H9 (cell line): ENCODE data around the gene VGLL1. TPM values are rescaled to one million over a fixed set of nuclear protein-coding genes. Genes with fewer than 3 reads are reported as not detected.

Source experiments
- DNase-seq: peaks from one replicate; pipeline ENCODE4 v3.0.0-alpha.2; 2017
- H2AFZ ChIP-seq: one replicate; pipeline ENCODE4 v1.6.1; 2013; ENCODE audit warnings: mild to moderate bottlenecking, low read length, control low read depth, moderate library complexity
- H2AK5ac ChIP-seq: 2 replicates; pipeline ENCODE4 v1.6.1; 2013; ENCODE audit warnings: low read length, control low read depth, mixed read lengths; ENCODE audit not compliant: insufficient read length
- H2BK120ac ChIP-seq: one replicate; pipeline ENCODE4 v1.6.1; 2013; ENCODE audit warnings: low read depth, mild to moderate bottlenecking, low read length, control low read depth, inconsistent platforms; ENCODE audit not compliant: poor library complexity, severe bottlenecking
- H2BK12ac ChIP-seq: 2 replicates; pipeline ENCODE4 v1.6.1; 2013; ENCODE audit warnings: low read length, control low read depth, mixed read lengths, low read depth; ENCODE audit not compliant: insufficient read length
- H2BK15ac ChIP-seq: 2 replicates; pipeline ENCODE4 v1.6.1; 2013; ENCODE audit warnings: low read depth, low read length, control low read depth
- H2BK20ac ChIP-seq: one replicate; pipeline ENCODE4 v1.6.1; 2013; ENCODE audit warnings: low read depth, mild to moderate bottlenecking, low read length, control low read depth, inconsistent platforms; ENCODE audit not compliant: poor library complexity, severe bottlenecking
- H2BK5ac ChIP-seq: 2 replicates; pipeline ENCODE4 v1.6.1; 2013; ENCODE audit warnings: low read length, control low read depth, mixed read lengths; ENCODE audit not compliant: insufficient read length
- H3K14ac ChIP-seq: 2 replicates; pipeline ENCODE4 v1.6.1; 2013; ENCODE audit warnings: low read length, control low read depth; ENCODE audit not compliant: insufficient read depth
- H3K18ac ChIP-seq: 2 replicates; pipeline ENCODE4 v1.6.1; 2013; ENCODE audit warnings: low read depth, mild to moderate bottlenecking, mixed read lengths, low read length, control low read depth; ENCODE audit not compliant: insufficient read length
- H3K23ac ChIP-seq: 2 replicates; pipeline ENCODE4 v1.6.1; 2013; ENCODE audit warnings: low read length, control low read depth, mixed read lengths, low read depth; ENCODE audit not compliant: insufficient read length
- H3K23me2 ChIP-seq: 2 replicates; pipeline ENCODE4 v1.6.1; 2013; ENCODE audit warnings: low read depth, mild to moderate bottlenecking, mixed read lengths, low read length, control low read depth; ENCODE audit not compliant: insufficient read length, poor library complexity, severe bottlenecking
- H3K27ac ChIP-seq: 2 replicates; pipeline ENCODE4 v1.5.1; 2013; ENCODE audit warnings: low read length, control low read depth, mixed read lengths, low read depth; ENCODE audit not compliant: insufficient read length
- H3K27me3 ChIP-seq: 2 replicates; pipeline ENCODE4 v1.6.1; 2013; ENCODE audit warnings: low read length, control low read depth, inconsistent platforms; ENCODE audit not compliant: insufficient read depth
- H3K4ac ChIP-seq: 2 replicates; pipeline ENCODE4 v1.6.1; 2013; ENCODE audit warnings: low read depth, mild to moderate bottlenecking, control low read depth, inconsistent platforms, low read length, moderate library complexity
- H3K4me1 ChIP-seq: 2 replicates; pipeline ENCODE4 v1.6.1; 2013; ENCODE audit warnings: low read length, control low read depth, inconsistent platforms; ENCODE audit not compliant: insufficient read depth
- H3K4me2 ChIP-seq: 2 replicates; pipeline ENCODE4 v1.6.1; 2013; ENCODE audit warnings: low read length, control low read depth, mixed read lengths; ENCODE audit not compliant: insufficient read length, insufficient read depth
- H3K56ac ChIP-seq: 2 replicates; pipeline ENCODE4 v1.6.1; 2013; ENCODE audit warnings: low read depth, mild to moderate bottlenecking, mixed read lengths, low read length, control low read depth; ENCODE audit not compliant: insufficient read length
- H3K79me1 ChIP-seq: 2 replicates; pipeline ENCODE4 v1.6.1; 2013; ENCODE audit warnings: low read depth, mild to moderate bottlenecking, moderate library complexity, low read length, control low read depth, inconsistent platforms; ENCODE audit not compliant: insufficient read depth, poor library complexity, severe bottlenecking
- H3K79me2 ChIP-seq: 2 replicates; pipeline ENCODE4 v1.6.1; 2013; ENCODE audit warnings: low read length, control low read depth, inconsistent platforms; ENCODE audit not compliant: insufficient read depth
- H3K9ac ChIP-seq: 2 replicates; pipeline ENCODE4 v1.6.1; 2013; ENCODE audit warnings: low read length, control low read depth, mixed read lengths; ENCODE audit not compliant: insufficient read length; ENCODE audit errors: extremely low read depth
- H3K9me3 ChIP-seq: one replicate; pipeline ENCODE4 v1.6.1; 2013; ENCODE audit warnings: low read depth, low read length, inconsistent platforms; ENCODE audit not compliant: control insufficient read depth
- H3T11ph ChIP-seq: one replicate; pipeline ENCODE4 v1.6.1; 2013; ENCODE audit warnings: mild to moderate bottlenecking, low read length, control low read depth, inconsistent platforms
- H4K20me1 ChIP-seq: one replicate; pipeline ENCODE4 v1.6.1; 2013; ENCODE audit not compliant: control insufficient read depth, insufficient read length, insufficient read depth
- H4K5ac ChIP-seq: 2 replicates; pipeline ENCODE4 v1.6.1; 2013; ENCODE audit warnings: low read depth, mild to moderate bottlenecking, mixed read lengths, low read length, control low read depth; ENCODE audit not compliant: insufficient read length
- H4K8ac ChIP-seq: replicated peaks from 2 replicates; pipeline ENCODE4 v1.6.1; 2013; ENCODE audit warnings: low read length, control low read depth, mixed read lengths, low read depth; ENCODE audit not compliant: insufficient read length
- H4K91ac ChIP-seq: 2 replicates; pipeline ENCODE4 v1.6.1; 2013; ENCODE audit warnings: low read depth, mild to moderate bottlenecking, moderate library complexity, mixed read lengths, low read length, control low read depth; ENCODE audit not compliant: insufficient read length
- H3K27ac Mint-ChIP-seq, 3 experiments: 2 replicates in 2 of 3; 3 replicates in 1 of 3; pipeline ENCODE4 v1.8.0; 2020 to 2021; ENCODE audit warnings: mixed read lengths in 3 of 3, mild to moderate bottlenecking in 1 of 3, moderate library complexity in 1 of 3
- H3K27me3 Mint-ChIP-seq: 2 replicates; pipeline ENCODE4 v1.8.0; 2021; ENCODE audit warnings: low read depth, mild to moderate bottlenecking, moderate library complexity, mixed read lengths
- H3K36me3 Mint-ChIP-seq, 3 experiments: 2 replicates in 2 of 3; 3 replicates in 1 of 3; pipeline ENCODE4 v1.8.0; 2020 to 2021; ENCODE audit warnings: low read depth in 3 of 3, mixed read lengths in 3 of 3; ENCODE audit not compliant: insufficient read depth in 1 of 3
- H3K4me1 Mint-ChIP-seq, 2 experiments: 2 replicates each; pipeline ENCODE4 v1.8.0; 2020; ENCODE audit warnings: mixed read lengths in 2 of 2
- H3K4me3 Mint-ChIP-seq, 2 experiments: 2 replicates in 1 of 2; 3 replicates in 1 of 2; pipeline ENCODE4 v1.8.0; 2020 to 2021; ENCODE audit warnings: mild to moderate bottlenecking in 2 of 2, mixed read lengths in 2 of 2, moderate library complexity in 1 of 2
- H3K9me3 Mint-ChIP-seq, 2 experiments: 2 replicates in 1 of 2; 3 replicates in 1 of 2; pipeline ENCODE4 v1.8.0; 2020; ENCODE audit warnings: mild to moderate bottlenecking in 2 of 2, mixed read lengths in 2 of 2, moderate library complexity in 1 of 2
- total RNA-seq: library from RNA; stranded (reverse); gene quantifications from 2 replicates; pipeline ENCODE4 v1.2.1, GENCODE V29; 2021
- TF ChIP-seq, protein P1 (sequence below): fragments of 200-600 bp; sonication (generic); conservative IDR thresholded peaks from 3 replicates; pipeline ENCODE4 v1.8.0; 2021; ENCODE audit warnings: antibody characterized with exemption, mild to moderate bottlenecking

Gene VGLL1
- total RNA-seq, 1 experiment from 2014 or later = not detected

DNA sequence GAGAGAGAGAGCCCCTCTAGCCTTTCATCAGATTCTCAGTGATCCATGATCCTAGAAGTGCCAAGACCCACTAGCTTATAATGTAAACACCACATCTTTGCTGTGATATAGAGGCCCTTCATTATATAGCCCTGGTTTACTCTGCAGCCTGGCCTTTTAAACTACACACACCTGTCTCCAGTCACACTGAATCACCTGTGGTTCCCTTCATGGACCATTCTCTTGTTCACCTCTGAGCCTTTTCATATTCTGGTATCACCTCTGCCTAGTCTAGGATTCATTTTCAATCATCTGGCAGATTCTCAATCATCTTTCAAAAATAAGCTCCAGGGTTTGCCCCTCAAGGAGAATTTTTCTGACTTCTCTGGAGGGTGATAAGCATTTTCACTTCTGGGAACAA is 65.9 kb downstream of the VGLL1 start:
- H3K4me1 ChIP-seq = no peaks in the 10 kb centered on the region
- no peak overlapping the region for H3K56ac ChIP-seq
- H2BK120ac ChIP-seq = no peak overlapping the region
- no peak overlapping the region for H4K8ac ChIP-seq
- H3K27me3 ChIP-seq = no peaks in the 10 kb centered on the region
- H2BK15ac ChIP-seq = no peak overlapping the region
- Mint-ChIP-seq H3K4me1 (no peaks in the 10 kb centered on the region), H3K27ac (no peak overlapping the region), H3K9me3 (peaks cover 47 to 74% of the 10 kb centered on the region in 2 experiments), H3K4me3 (no peak overlapping the region), H3K36me3 (no peaks in the 10 kb centered on the region; a peak in 1 of 7 replicates), H3K27me3 (no peaks in the 10 kb centered on the region; the same call in 1 of the 2 replicates)
- DNase-seq = no peak
- no peak overlapping the region for H3K4ac ChIP-seq
- no peak overlapping the region for H3K23ac ChIP-seq
- H3K79me2 ChIP-seq = no peaks in the 10 kb centered on the region
- no peak overlapping the region for H2BK12ac ChIP-seq
- H2AK5ac ChIP-seq = no peak overlapping the region
- H3K9me3 ChIP-seq = peaks cover 20% of the 10 kb centered on the region
- H3K23me2 ChIP-seq = no peaks in the 10 kb centered on the region
- no peak overlapping the region for H3K27ac ChIP-seq
- H2AFZ ChIP-seq = no peak overlapping the region
- H3K9ac ChIP-seq = no peak overlapping the region
- H2BK5ac ChIP-seq = no peak overlapping the region
- H4K91ac ChIP-seq = no peak overlapping the region
- H3K14ac ChIP-seq = no peak overlapping the region
- H3K79me1 ChIP-seq = no peaks in the 10 kb centered on the region
- no peak overlapping the region for H2BK20ac ChIP-seq
- TF ChIP-seq, protein P1, sequence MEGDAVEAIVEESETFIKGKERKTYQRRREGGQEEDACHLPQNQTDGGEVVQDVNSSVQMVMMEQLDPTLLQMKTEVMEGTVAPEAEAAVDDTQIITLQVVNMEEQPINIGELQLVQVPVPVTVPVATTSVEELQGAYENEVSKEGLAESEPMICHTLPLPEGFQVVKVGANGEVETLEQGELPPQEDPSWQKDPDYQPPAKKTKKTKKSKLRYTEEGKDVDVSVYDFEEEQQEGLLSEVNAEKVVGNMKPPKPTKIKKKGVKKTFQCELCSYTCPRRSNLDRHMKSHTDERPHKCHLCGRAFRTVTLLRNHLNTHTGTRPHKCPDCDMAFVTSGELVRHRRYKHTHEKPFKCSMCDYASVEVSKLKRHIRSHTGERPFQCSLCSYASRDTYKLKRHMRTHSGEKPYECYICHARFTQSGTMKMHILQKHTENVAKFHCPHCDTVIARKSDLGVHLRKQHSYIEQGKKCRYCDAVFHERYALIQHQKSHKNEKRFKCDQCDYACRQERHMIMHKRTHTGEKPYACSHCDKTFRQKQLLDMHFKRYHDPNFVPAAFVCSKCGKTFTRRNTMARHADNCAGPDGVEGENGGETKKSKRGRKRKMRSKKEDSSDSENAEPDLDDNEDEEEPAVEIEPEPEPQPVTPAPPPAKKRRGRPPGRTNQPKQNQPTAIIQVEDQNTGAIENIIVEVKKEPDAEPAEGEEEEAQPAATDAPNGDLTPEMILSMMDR = no peak
- H3K4me2 ChIP-seq = no peak overlapping the region
- no peak overlapping the region for H4K5ac ChIP-seq
- H3T11ph ChIP-seq = no peak overlapping the region
- no peaks in the 10 kb centered on the region for H4K20me1 ChIP-seq
- no peak overlapping the region for H3K18ac ChIP-seq
